ENCODE results near the gene PSMD6. TPM values are rescaled to one million over a fixed set of nuclear protein-coding genes. Genes with fewer than 3 reads are reported as not detected.
A peak's percentile ranks its signal among the peaks of the same experiment; 100 is the strongest.

PSMD6 gene
- total RNA-seq, 1 experiment from 2014 or later = 78.7 TPM

DNA sequence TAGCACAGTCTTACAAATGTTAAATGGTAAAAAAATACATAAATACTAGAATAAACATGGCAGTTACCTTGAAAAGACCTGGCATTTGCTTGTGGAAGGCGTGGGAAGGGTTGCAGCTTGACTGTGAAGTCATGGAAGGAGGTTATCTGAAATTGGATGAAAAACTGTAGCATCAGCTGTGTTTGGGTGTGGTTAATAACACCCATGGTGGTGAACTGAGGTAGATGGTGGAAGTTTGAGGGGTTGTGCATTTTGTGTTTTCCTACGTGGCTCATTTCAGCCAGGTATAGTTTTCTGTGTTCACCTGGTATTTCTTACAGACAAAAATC is 46.5 kb downstream of the PSMD6 start:
- DNase-seq (ENCODE audit: low read depth, low spot score) (no peak), ATAC-seq (no peak)
- Histone ChIP-seq H3K9me3 (ENCODE audit: control insufficient read depth in 1 of 2, insufficient read depth in 1 of 2, low read depth in 1 of 2, low read length in 2 of 2) (no peaks in the 10 kb centered on the region), H3K36me3 (ENCODE audit: control insufficient read depth in 1 of 2, insufficient read depth in 2 of 2, low read length in 2 of 2) (peaks cover 0 to 9% of the 10 kb centered on the region in 2 experiments; a peak in 1 of 4 replicates), H3K4me1 (ENCODE audit: control insufficient read depth in 1 of 2, insufficient read depth in 2 of 2, low read length in 2 of 2) (no peaks in the 10 kb centered on the region), H3K79me2 (ENCODE audit: insufficient read depth, low read length) (peaks cover 6% of the 10 kb centered on the region), H3K4me3 (replicated peaks in 1 of 2; ENCODE audit: low read depth in 1 of 2, low read length in 2 of 2) (no peak overlapping the region), H2AFZ (ENCODE audit: low read depth, low read length, poor library complexity, severe bottlenecking) (no peak overlapping the region), H3K4me2 (ENCODE audit: low read length) (no peak overlapping the region), H3K27ac (ENCODE audit: low read depth, low read length) (no peak overlapping the region), H4K20me1 (ENCODE audit: insufficient read depth) (no peaks in the 10 kb centered on the region; the same call in 1 of the 2 replicates), H3K9ac (ENCODE audit: low read length) (no peak overlapping the region), H3K9me2 (ENCODE audit: insufficient read depth) (no peaks in the 10 kb centered on the region), H3K27me3 (ENCODE audit: insufficient read depth, low read length) (no peaks in the 10 kb centered on the region)
- no TSS peak for BruUV-seq (replicated peaks)
- intact Hi-C loops (cut with micrococcal nuclease) = no loop called here
- TF ChIP-seq CTCF (IDR thresholded peaks at IDR 0.05 in 2 of 3, conservative IDR thresholded peaks at IDR 0.05 in 1 of 3; ENCODE audit: borderline replicate concordance in 1 of 3, insufficient read depth in 1 of 3, low read depth in 2 of 3, low read length in 2 of 3) = no peak
- RAD21 ChIA-PET (ENCODE audit: low non-redundant PET in 1 of 2, low total read pairs in 2 of 2, uncharacterized antibody in 2 of 2, unreplicated experiment in 2 of 2) = no interaction called here
- CTCF ChIA-PET = no interaction called here
- POLR2A ChIA-PET = no interaction called here

GRCh38 chr3:63976161-63976871 is 47.0 kb downstream of the PSMD6 start:
- H3K36me3 ChIP-seq (ENCODE audit: control insufficient read depth in 1 of 2, insufficient read depth in 2 of 2, low read length in 2 of 2) = 0 out of 4 replicates have a peak, but pooled peaks cover 0 to 3% of the 10 kb centered on the region in 2 experiments
- H3K9me3 ChIP-seq (ENCODE audit: control insufficient read depth in 1 of 2, insufficient read depth in 1 of 2, low read depth in 1 of 2, low read length in 2 of 2) = no peaks in the 10 kb centered on the region
- peak; percentile 48; the same call in 1 of the 2 replicates for TF ChIP-seq CEBPB (IDR thresholded peaks at IDR 0.05; ENCODE audit: low read depth)
- no peak for TF ChIP-seq TCF7L2 (IDR thresholded peaks at IDR 0.05; ENCODE audit: borderline replicate concordance, extremely low read depth, insufficient read depth, insufficient read length)
- TF ChIP-seq FOSL1 (IDR thresholded peaks at IDR 0.05; ENCODE audit: low read depth) = no peak
- no peak for TF ChIP-seq SRF (IDR thresholded peaks at IDR 0.05; ENCODE audit: low read depth)
- TF ChIP-seq ZNF274 (IDR thresholded peaks at IDR 0.05; ENCODE audit: low read depth, low read length) = no peak
- no peak for TF ChIP-seq POLR2A (IDR thresholded peaks at IDR 0.05; ENCODE audit: borderline replicate concordance, extremely low read depth, insufficient read depth, insufficient read length)
- TF ChIP-seq, protein P1, sequence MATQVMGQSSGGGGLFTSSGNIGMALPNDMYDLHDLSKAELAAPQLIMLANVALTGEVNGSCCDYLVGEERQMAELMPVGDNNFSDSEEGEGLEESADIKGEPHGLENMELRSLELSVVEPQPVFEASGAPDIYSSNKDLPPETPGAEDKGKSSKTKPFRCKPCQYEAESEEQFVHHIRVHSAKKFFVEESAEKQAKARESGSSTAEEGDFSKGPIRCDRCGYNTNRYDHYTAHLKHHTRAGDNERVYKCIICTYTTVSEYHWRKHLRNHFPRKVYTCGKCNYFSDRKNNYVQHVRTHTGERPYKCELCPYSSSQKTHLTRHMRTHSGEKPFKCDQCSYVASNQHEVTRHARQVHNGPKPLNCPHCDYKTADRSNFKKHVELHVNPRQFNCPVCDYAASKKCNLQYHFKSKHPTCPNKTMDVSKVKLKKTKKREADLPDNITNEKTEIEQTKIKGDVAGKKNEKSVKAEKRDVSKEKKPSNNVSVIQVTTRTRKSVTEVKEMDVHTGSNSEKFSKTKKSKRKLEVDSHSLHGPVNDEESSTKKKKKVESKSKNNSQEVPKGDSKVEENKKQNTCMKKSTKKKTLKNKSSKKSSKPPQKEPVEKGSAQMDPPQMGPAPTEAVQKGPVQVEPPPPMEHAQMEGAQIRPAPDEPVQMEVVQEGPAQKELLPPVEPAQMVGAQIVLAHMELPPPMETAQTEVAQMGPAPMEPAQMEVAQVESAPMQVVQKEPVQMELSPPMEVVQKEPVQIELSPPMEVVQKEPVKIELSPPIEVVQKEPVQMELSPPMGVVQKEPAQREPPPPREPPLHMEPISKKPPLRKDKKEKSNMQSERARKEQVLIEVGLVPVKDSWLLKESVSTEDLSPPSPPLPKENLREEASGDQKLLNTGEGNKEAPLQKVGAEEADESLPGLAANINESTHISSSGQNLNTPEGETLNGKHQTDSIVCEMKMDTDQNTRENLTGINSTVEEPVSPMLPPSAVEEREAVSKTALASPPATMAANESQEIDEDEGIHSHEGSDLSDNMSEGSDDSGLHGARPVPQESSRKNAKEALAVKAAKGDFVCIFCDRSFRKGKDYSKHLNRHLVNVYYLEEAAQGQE (IDR thresholded peaks at IDR 0.05; ENCODE audit: low read depth) = no peak
- no TSS peak for BruUV-seq (replicated peaks)
- ChIA-PET RAD21 (ENCODE audit: low non-redundant PET in 1 of 2, low total read pairs in 2 of 2, uncharacterized antibody in 2 of 2, unreplicated experiment in 2 of 2) (no interaction called here), POLR2A (no interaction called here), CTCF (no interaction called here)
- H4K20me1 ChIP-seq (ENCODE audit: insufficient read depth) = no peaks in the 10 kb centered on the region; the same call in 1 of the 2 replicates
- no peak for DNase-seq (ENCODE audit: low read depth, low spot score)
- no peak overlapping the region for H3K4me3 ChIP-seq (replicated peaks in 1 of 2; ENCODE audit: low read depth in 1 of 2, low read length in 2 of 2)
- peaks cover 8% of the 10 kb centered on the region for H3K79me2 ChIP-seq (ENCODE audit: insufficient read depth, low read length)
- no peaks in the 10 kb centered on the region for H3K4me1 ChIP-seq (ENCODE audit: control insufficient read depth in 1 of 2, insufficient read depth in 2 of 2, low read length in 2 of 2)
- H3K9me2 ChIP-seq (ENCODE audit: insufficient read depth) = no peaks in the 10 kb centered on the region
- intact Hi-C loops (cut with micrococcal nuclease) = no loop called here
- no peak for ATAC-seq
- no peak overlapping the region for H3K27ac ChIP-seq (ENCODE audit: low read depth, low read length)
- no peak overlapping the region for H3K9ac ChIP-seq (ENCODE audit: low read length)
- H3K4me2 ChIP-seq (ENCODE audit: low read length) = no peak overlapping the region
- H2AFZ ChIP-seq (ENCODE audit: low read depth, low read length, poor library complexity, severe bottlenecking) = no peak overlapping the region
- no peaks in the 10 kb centered on the region for H3K27me3 ChIP-seq (ENCODE audit: insufficient read depth, low read length)

Data from HCT116 (cell line).